GM21619 (cell line): ENCODE data around the gene ARMC2.

Experiments used
- ATAC-seq: cut with Tn5 transposase; IDR thresholded peaks from one replicate; pipeline ENCODE4 v1.9.1; 2021; ENCODE audit not compliant: unreplicated experiment

ARMC2 gene

GRCh38 chr6:109009962-109010704 lies 161.9 kb downstream of the ARMC2 start:
- no peak for ATAC-seq

- ATAC-seq = no peak
Measured at GRCh38 chr6:109010705-109011102, 162.5 kb downstream of the ARMC2 start.

- ATAC-seq = no peak
Measured at GRCh38 chr6:109013656-109014305, 165.6 kb downstream of the ARMC2 start.

- no peak for ATAC-seq
Measured at GRCh38 chr6:109014606-109015005, 166.4 kb downstream of the ARMC2 start.

GRCh38 chr6:109015176-109015575 lies 167.0 kb downstream of the ARMC2 start:
- no peak for ATAC-seq

- ATAC-seq = no peak
Measured at GRCh38 chr6:109019911-109020310, 171.7 kb downstream of the ARMC2 start.

GRCh38 chr6:109021870-109022269 lies 173.6 kb downstream of the ARMC2 start:
- no peak for ATAC-seq

GRCh38 chr6:109023356-109023925 lies 175.2 kb downstream of the ARMC2 start:
- ATAC-seq = no peak
